GM19468 (cell line): ENCODE data around the gene TPD52L2.
"Not testable (repeated sequence)": the region's sequence is repeated elsewhere in the genome, so short reads cannot be mapped to it uniquely, and the experiment has no call there.

Experiments
- ATAC-seq: cut with Tn5 transposase; IDR thresholded peaks from one replicate; pipeline ENCODE4 v1.9.1; 2021; ENCODE audit warnings: mild to moderate bottlenecking, moderate library complexity, moderate number of reproducible peaks; ENCODE audit not compliant: unreplicated experiment; ENCODE audit errors: extremely low read depth

Gene TPD52L2

DNA sequence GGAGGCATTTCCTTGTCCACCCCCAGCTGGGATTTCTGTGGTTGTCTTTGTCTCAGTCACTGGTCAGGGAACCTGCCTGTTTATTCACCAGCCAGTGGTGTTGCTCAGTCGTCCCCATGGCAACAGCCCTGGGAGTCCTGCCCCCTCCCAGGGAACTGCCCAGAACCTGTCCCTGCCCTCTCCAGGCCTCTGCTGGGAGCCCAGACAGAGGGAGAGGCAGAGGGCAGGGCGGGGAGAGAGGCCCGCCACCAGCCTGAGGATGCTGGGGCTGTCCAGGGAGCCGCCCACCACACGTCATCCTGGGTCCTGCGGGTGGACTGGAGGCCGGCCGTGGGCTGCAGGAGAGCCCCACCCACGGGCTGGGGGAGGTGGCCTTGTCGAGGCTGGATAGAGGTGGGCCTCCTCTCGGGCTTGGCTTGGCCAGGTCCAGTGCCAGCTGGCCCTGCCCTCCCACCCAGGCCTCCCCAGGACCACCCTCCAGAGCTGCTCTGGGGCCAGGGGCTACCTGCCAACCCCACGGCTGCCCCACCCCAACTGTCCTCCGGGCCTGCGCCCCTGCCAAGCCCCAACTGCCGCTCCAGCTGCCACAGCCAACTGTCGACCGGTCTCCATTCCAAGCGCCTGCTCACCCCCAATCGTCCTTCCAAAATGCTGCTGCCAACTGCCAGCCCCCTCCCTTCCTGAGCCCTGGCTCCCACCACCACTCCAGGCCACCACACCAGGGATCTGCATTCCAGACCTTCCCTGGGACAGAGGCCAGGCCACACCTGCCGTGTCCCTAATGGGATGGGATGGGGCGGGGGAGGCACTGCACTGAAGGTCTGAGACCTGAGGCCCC lies 29.8 kb upstream of the TPD52L2 start:
- no peak for ATAC-seq

DNA sequence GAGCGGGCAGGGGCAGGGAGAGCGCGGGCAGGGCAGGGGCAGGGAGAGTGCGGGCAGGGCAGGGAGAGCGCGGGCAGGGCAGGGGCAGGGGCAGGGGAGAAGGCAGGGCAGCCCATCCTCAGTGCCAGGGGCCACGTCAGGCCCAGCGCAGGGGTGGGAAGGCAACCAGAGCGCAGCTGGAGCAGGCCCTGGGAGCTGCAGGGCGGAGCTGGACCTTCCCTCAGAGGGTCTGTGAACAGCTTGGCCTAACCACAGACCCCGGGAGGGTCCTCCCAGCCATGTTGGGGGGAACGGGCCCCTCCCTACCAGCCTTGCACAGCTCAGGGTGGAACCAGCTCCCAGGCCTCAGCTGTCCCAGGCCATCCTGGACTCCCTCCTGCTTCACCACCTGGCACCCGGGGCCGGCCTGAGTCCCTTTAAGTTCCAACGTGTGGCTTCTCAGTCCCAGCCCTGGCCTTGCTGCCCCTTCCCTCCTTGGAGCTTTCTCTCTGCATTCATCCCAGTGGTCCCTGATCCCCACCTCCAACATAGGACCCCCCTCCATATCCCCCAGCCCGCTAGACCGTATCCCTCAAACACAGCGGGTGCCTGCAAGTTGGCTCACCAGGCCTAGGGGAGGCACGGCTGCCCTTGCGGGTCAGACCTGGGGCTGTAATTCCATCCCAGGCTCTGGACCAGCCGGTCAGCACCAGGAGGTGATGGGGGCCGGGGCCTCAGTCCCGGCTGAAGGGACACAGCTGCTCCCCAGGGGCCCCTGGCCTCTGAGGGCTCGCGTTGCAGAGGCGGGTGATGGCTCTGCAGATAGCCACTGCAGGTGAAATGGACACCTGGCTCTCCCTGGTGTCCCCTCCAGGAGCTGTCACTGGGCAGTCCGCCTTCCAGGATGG lies 28.4 kb upstream of the TPD52L2 start:
- no peak for ATAC-seq

DNA sequence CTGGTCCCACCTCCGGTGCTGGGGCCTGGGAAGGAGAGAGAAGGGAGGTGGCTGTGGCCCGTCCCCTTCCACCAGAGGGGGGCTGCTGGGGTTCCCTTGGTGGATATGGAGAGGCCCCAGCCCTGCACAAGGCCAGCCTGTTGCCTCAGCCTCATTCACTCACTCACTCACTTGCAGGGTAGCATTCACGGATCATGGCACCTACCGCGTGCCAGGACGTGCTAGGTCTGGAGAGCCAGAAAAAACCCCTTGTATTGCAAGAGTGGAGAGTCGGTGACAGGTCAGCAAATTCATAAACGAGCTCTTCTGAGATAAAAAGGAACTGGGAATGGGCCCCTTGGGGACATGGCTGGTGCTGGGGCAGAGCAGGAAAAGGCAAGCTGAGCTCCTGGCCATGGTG lies 27.6 kb upstream of the TPD52L2 start:
- ATAC-seq, result no peak

DNA sequence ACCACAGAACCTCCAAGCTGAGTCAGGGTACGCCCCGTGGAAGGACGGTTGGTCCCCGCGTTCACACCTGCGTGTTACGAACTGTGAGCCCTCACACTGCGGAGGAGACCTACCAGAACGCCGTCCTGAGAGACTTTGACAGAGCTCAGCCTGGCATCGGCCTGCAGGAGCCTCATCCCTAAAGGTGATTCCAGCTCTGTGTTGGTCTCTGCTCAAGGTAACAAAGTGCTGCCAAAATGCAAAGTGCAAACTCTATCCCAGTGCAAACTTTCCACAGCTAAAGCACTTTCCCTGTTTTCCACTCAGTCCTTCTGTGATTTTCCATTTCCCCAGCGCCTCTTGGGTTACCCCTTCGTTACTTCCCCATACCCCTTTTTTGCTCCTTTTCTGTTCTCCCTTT lies 25.4 kb upstream of the TPD52L2 start:
- no peak for ATAC-seq

DNA sequence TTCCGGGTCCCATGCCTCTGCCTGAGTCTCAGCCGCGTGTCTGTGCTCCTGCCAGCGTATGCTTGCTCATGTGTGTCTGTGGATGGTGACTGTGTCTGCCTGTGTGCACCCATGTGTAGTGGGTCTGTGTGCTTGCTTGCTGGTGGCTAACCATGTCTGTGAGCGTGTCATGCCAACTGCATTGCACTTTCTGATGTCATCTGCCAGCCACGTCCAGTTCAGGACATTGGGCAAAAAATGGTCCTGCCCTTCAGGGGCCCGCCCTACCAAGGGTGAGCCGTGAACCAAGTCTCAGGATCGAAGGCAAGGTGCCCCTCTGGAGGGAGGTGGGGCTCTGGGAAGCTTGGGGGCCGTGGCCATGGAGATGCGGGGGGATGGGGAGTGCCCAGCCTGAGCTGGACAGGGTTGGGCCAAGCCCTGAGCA lies 24.7 kb upstream of the TPD52L2 start:
- no peak for ATAC-seq

DNA sequence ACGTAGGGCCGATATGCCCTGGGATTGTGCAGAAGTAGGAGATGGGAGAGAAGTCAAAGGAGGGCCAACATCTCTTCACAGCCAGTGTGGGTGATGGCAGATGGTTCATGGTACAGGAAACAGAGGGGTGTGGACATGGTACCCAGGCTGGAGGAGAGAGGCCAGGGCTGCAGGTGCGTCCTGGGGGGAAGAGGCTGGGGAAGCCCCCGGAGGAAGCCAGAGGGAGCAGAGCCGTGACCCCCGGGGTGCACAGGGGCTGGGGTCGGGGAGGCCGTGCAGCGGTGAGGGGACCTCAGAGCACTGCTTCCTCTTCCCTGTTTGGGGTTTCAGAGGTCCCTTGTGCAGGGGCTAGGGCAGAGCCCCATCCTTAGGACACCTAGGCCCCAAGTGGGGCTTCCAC lies 22.8 kb upstream of the TPD52L2 start:
- no peak for ATAC-seq

DNA sequence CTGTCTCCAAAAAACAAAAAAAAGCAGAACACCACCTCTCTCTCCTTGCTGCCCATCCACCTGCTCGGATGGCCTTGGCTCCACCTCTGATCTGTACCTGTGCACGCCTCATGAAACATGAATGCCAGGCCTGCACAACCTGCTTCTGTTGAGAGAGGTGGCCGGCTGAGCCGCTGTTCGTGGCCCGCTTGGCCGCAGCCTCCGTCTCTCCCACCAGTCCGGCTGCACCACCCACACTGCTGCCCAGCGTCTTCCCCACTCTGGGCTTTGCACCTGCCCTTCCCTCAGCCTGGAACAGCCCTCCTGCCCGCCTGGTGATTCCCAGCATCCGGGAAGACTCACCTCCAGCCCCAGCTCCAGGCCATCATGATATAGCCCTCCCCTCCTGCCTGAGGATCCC lies 21.8 kb upstream of the TPD52L2 start:
- no peak for ATAC-seq

DNA sequence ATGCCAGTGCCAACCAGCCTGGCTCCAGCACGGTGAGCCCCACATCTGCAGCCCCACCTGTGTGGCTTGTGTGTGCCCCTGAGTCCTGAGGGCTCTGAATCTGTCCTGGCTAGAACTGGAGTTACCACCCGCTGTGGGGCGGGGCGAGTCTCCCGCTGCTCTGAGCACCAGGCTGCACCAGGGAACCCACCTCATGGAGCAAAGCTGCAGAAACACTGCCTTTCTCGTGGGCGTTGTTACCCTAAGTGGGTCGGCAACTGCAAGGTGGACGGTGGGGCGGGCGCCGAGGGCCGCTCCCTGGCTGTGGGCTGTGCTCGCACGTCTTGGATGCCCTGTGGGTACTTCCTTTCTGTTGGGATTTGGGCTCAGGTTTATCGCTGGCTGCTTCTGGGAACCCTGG lies 21.3 kb upstream of the TPD52L2 start:
- no peak for ATAC-seq

DNA sequence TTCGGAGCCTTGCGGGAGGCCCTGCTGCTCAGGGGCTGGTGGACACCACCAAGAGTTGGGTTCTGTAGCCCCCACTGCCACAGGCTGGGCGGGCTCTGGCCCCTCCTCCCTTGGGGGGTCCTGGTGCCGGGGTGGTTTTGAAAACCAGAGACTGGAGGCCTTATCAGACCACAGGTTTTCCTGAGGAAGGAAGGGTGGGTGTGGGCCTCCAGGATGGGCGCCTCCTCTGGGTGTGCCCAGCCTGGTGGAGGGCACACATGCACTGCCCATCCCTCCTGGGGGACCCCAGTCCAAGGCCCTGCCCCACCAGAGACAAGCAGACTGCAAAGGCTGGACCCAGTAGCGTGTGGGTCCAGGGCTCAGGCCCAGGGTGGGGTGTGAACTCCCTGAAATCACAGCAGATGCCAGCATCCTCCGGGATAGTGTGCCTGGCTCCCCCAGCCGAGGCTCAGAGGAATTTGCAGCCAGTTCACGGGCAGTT lies 20.5 kb upstream of the TPD52L2 start:
- ATAC-seq, result no peak

DNA sequence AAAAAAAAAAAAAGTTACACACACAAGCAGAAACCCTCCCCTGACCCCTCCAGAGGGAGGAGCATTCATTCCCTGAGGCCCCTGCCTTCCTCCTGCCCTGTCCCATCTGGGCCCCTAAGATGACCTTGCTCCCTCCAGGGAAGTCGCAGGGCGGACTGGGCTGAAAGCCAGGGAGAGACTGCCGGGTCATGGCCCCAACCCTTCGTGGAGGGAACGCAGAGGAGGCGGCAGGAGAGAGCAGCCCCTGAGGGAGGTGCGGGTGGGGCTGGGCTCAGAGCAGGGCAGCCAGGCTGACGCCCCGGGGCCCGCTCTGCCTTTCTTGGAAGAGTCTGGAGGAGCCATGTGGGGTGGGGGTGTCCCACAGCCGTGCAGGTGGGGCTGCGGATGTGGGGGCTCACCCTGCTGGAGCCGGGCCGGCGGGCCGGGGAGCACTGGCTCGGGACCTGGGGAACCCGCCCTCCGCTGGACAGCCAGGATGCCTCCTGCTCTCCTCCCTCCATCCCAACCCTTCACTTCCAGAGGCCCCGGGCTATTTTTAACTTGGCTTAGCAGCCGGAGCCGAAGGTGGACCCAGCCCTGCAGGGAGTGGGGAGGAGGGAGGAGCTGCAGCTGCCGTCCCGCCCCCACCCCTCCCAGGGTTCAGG lies 18.8 kb upstream of the TPD52L2 start:
- ATAC-seq, result no peak

DNA sequence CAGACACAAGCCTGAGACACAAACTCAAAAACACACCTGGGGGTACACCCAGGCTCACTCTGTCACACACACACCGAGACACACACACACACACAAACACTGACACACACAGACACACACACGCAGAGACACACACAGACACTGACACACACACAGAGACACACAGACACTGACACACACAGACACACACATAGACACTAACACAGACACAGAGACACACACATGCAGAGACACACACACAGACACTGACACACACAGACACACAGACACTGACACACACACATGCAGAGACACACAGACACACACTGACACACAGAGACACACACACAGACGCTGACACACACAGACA lies 18.2 kb upstream of the TPD52L2 start:
- no peak for ATAC-seq

DNA sequence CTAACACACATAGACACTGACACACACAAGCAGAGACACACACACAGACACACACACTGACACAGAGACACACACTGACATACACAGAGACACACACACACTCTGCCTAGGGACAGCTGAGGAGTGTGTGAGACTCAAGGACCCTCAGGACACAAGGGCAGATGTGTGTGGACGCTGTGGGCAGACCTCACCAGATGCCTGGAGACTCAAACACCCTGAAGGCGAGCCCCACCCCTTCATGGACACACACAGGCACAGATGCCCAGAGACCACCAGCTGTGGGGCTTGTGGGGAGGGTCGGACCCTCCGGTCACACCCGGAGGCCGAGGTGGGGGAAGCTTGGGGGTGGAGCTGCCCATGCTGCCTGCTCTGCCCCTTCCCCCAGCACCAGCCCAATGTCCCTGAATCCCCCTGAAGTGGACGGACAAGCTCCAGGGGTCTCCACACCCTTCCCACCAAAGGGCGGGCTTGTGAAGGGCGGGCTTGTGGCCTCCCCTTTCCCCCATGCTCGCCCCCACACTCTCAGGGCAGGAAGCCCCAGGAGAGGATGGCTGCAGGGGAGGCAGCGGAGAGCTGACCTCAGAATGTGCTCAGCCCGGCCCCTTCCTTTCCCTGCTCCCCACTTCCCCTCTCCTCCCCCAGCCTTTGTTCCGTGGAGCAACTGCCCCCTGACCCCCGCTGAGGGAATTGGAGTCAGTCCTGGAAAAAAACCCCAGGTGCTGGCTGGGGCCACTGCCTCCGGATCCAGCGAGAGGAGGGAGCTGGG lies 17.6 kb upstream of the TPD52L2 start:
- no peak for ATAC-seq

DNA sequence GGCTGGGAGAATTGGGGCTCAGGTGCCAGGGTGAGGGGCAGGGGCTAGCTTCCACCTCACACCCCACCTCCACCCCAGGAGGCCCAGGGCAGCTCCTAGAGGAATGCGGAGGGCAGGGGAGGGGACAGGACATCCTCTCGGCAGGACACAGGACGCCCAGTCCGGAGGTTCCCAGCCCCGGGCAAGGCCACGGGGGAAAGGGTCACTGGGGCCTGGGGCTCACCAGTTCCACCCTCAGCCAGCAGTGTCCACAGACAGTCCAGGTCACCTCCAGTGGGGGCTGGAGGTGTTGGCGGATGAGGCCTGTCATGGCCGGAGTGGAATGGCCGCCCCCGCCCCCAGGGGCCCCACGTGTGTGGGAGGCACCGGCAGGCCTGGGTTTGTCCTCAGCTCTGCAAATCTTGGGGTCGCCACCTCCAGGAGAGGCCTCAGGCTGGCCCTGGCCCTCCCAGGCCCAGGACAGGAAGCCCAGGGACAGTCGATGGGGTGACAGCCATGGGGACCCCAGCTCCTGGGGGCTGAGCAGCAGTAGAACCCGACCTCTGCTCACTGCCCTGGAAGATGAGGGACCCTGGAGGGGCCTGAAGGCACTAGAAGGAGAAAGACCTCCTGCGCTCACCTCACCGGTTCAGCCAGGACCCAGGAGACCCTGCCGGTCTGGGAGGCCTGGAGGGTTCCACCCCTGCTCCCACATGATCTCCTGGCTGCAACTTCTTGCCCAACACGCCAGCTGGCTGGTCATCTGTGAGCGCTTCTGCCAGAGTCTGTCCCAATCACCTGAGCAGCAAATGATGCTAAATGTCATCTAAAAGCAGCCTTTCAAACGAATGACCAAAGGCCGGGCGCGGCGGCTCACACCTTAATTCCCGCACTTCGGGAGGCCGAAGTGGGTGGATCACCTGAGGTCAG lies 16.8 kb upstream of the TPD52L2 start:
- no peak for ATAC-seq

DNA sequence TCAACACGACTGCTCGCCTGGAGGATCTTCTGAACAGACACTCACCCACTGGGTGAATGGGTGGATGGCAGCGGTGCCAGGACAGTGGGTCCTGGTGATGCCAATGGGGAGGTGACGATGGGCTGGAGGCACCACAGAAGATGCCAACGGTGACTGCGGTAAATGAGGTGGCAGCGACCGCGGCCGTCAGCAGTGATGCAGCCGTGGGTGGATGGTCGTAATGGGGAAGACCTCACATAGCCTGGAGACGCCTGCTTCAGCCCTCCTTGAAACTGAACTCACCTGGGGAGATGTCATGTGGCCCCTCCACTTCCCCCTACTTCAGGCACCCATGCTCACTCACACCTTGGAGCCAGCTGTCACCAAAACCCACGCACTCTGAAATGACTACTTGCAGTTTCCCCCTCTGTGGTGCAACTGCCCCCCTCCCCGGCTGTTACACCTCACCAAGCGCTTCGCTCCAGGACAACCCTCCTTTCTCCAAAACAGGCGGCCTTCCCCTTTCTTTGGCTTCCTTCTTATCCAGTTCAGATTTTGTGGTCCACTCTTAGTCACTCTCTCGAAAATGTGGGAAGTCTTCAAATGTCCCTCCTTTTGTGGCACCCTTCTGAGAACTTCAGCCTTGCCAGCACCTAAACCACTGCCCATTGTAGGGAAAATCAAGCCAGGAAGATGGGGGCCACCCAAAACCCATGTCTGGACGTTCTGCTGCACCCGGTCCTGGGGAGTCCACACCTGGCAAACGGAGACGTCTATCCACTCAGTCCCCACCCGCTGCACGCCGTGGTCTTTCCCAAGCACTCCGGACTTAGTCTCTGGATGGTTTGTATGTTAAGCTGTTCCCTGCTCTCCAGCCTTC lies 14.2 kb upstream of the TPD52L2 start:
- ATAC-seq, result peak; percentile 42

DNA sequence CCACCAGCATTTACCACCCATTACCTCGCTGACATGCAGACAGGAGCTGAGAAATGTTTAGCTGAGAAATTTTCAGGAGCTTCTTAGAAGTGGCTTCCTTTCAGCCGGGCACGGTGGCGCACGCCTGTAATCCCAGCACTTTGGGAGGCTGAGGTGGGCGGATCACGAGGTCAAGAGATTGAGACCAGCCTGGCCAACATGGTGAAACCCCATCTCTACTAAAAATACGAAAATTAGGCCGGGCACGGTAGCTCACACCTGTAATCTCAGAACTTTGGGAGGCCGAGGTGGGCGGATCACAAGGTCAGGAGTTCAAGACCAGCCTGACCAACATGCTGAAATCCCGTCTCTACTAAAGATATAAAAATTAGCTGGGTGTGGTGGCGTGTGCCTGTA lies 13.5 kb upstream of the TPD52L2 start:
- not testable (repeated sequence) for ATAC-seq

DNA sequence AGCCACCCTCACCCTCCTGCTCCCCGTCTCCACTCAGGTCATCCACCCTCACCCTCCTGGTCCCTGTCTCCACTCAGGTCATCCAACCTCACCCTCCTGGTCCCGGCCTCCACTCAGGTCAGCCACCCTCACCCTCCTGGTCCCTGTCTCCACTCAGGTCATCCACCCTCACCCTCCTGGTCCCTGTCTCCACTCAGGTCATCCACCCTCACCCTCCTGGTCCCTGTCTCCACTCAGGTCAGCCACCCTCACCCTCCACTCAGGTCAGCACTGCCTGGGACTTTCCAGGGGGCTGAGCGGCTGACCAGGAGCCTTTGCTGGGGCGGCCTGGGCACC lies 11.4 kb upstream of the TPD52L2 start:
- not testable (repeated sequence) for ATAC-seq

DNA sequence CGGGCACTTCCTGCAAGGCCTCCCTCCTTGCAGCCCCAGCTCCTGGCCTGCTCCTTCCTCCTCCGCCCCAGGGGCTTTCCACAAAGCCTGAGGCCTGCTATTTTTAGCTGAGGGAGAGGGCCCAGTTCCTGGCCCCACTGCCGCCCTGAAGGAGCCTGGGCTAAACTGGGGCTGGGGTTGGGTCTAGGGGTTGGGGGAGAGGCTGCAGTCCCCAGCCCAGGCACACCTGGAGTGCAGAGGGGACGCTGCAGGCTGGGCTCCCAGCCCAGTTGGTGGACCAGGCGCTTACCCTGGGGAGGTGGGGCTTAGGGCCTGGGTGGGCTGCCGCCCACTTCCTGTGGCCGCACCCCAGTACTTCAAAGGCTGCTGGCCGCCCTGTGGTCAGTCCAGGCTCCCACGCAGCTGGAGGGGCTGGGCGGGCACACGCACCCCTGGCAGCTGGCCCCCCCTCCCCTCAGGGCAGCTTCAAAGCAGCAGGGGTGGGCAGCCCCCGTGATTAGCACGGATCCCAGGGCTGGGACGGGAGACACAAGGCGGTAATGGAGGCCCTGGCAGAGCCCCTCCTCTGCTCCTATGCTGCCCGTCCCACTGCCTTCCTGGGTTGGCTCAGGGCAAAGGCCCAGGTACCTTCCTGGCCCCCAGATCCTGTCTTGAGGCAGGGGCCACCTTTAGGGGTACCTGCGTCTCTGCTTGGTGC lies 10.9 kb upstream of the TPD52L2 start:
- ATAC-seq, result no peak
